Esophagus squamous epithelium (tissue), 4 donors: ENCODE data around the gene TSSK3.

Source experiments
- CTCF ChIP-seq, 6 experiments: fragments of 450-650 bp in 4 of 6; fragments of 200-600 bp in 2 of 6; sonication (generic) in 2 of 6; IDR thresholded peaks; one replicate each; pipeline ENCODE4 v1.5.1; 2016 to 2019; ENCODE audit warnings: antibody characterized with exemption in 6 of 6, mild to moderate bottlenecking in 4 of 6, moderate library complexity in 4 of 6
- POLR2A ChIP-seq, 4 donors: fragments of 450-650 bp; IDR thresholded peaks; one replicate each; pipeline ENCODE4 v1.6.1; 2017; ENCODE audit warnings: antibody characterized with exemption in 4 of 4, mild to moderate bottlenecking in 4 of 4, moderate library complexity in 3 of 4

GRCh38 chr1:32392325-32392724 lies 30.0 kb downstream of the TSSK3 start:
- TF ChIP-seq CTCF (IDR thresholded peaks at IDR 0.05), result no peak
- TF ChIP-seq POLR2A (IDR thresholded peaks at IDR 0.05), result no peak
